CD14-positive monocyte (primary cell): ENCODE data around the gene TSPAN5. TPM values are rescaled to one million over a fixed set of nuclear protein-coding genes. Genes with fewer than 3 reads are reported as not detected.

ENCODE experiments used
- DNase-seq, 3 donors: peaks; one replicate each; pipeline ENCODE4 v3.0.0-alpha.2; 2011 to 2022
- H2AFZ ChIP-seq: 2 replicates; pipeline ENCODE4 v1.6.0; 2012; ENCODE audit warnings: mild to moderate bottlenecking, low read depth, low read length, inconsistent platforms; ENCODE audit not compliant: insufficient read depth, poor library complexity, severe bottlenecking
- H3K27ac ChIP-seq, 2 donors: 1 replicate in 1 of 2; 2 replicates in 1 of 2; pipeline ENCODE4 v1.5.1; 2012 to 2013; ENCODE audit warnings: low read length in 2 of 2, control low read depth in 1 of 2, inconsistent platforms in 1 of 2, low read depth in 1 of 2, mild to moderate bottlenecking in 1 of 2
- H3K27me3 ChIP-seq, 2 donors: one replicate each; pipeline versions ENCODE4 v1.6.0 to v1.6.1; 2011 to 2013; ENCODE audit warnings: low read length in 2 of 2; ENCODE audit not compliant: control insufficient read depth in 2 of 2, insufficient read depth in 2 of 2
- H3K36me3 ChIP-seq, 2 donors: replicated peaks in 1 of 2; 1 replicate in 1 of 2; 2 replicates in 1 of 2; pipeline versions ENCODE4 v1.5.1 to v1.6.1; 2012 to 2013; ENCODE audit warnings: low read length in 2 of 2, control low read depth in 1 of 2, inconsistent platforms in 1 of 2, mild to moderate bottlenecking in 1 of 2; ENCODE audit not compliant: insufficient read depth in 2 of 2, control insufficient read depth in 1 of 2
- H3K4me1 ChIP-seq, 2 donors: 1 replicate in 1 of 2; 2 replicates in 1 of 2; pipeline versions ENCODE4 v1.5.1 to v1.6.1; 2012 to 2013; ENCODE audit warnings: low read length in 2 of 2, control low read depth in 1 of 2, inconsistent platforms in 1 of 2, mild to moderate bottlenecking in 1 of 2, moderate library complexity in 1 of 2; ENCODE audit not compliant: insufficient read depth in 2 of 2, control insufficient read depth in 1 of 2
- H3K4me2 ChIP-seq: replicated peaks from 2 replicates; pipeline ENCODE3; 2012; ENCODE audit warnings: low read length, moderate library complexity, mild to moderate bottlenecking; ENCODE audit not compliant: poor library complexity, severe bottlenecking; ENCODE audit errors: extremely low read depth
- H3K4me3 ChIP-seq, 3 experiments: fragments of 200-600 bp in 1 of 3; sonication (generic) in 1 of 3; replicated peaks in 1 of 3; 1 replicate in 2 of 3; 2 replicates in 1 of 3; pipeline ENCODE4 v1.5.1; 2011 to 2013; ENCODE audit warnings: low read length in 3 of 3, mild to moderate bottlenecking in 3 of 3, control low read depth in 2 of 3, low read depth in 2 of 3, inconsistent platforms in 1 of 3, moderate library complexity in 1 of 3
- H3K79me2 ChIP-seq: 2 replicates; pipeline ENCODE4 v1.6.0; 2012; ENCODE audit warnings: mild to moderate bottlenecking, control low read depth, inconsistent platforms, low read length, moderate library complexity; ENCODE audit not compliant: insufficient read depth
- H3K9ac ChIP-seq: 2 replicates; pipeline ENCODE4 v1.6.0; 2017; ENCODE audit warnings: low read length, mild to moderate bottlenecking; ENCODE audit not compliant: insufficient read depth, poor library complexity, severe bottlenecking
- H3K9me3 ChIP-seq, 2 donors: replicated peaks in 1 of 2; 1 replicate in 1 of 2; 2 replicates in 1 of 2; pipeline versions ENCODE4 v1.5.1 to v1.6.1; 2012 to 2013; ENCODE audit warnings: low read length in 2 of 2, control low read depth in 1 of 2; ENCODE audit not compliant: control insufficient read depth in 1 of 2, insufficient read depth in 1 of 2
- H4K20me1 ChIP-seq: 2 replicates; pipeline ENCODE4 v1.6.0; 2012; ENCODE audit warnings: mild to moderate bottlenecking, low read length, control low read depth, moderate library complexity; ENCODE audit not compliant: insufficient read depth
- H3K27ac Mint-ChIP-seq, 7 donors: one replicate each; pipeline ENCODE4 v1.8.0; 2020; ENCODE audit warnings: mild to moderate bottlenecking in 7 of 7, mixed read lengths in 7 of 7, moderate library complexity in 6 of 7, inconsistent platforms in 2 of 7
- H3K27me3 Mint-ChIP-seq, 3 donors: one replicate each; pipeline ENCODE4 v1.8.0; 2021 to 2022; ENCODE audit warnings: low read depth in 3 of 3, mild to moderate bottlenecking in 3 of 3, mixed read lengths in 3 of 3, moderate library complexity in 3 of 3, inconsistent platforms in 1 of 3
- H3K36me3 Mint-ChIP-seq, 2 donors: one replicate each; pipeline ENCODE4 v1.8.0; 2020; ENCODE audit warnings: mixed read lengths in 2 of 2, inconsistent platforms in 1 of 2, mild to moderate bottlenecking in 1 of 2
- H3K4me1 Mint-ChIP-seq: one replicate; pipeline ENCODE4 v1.8.0; 2020; ENCODE audit warnings: mild to moderate bottlenecking, mixed read lengths
- H3K4me3 Mint-ChIP-seq, 2 donors: one replicate each; pipeline ENCODE4 v1.8.0; 2020; ENCODE audit warnings: mild to moderate bottlenecking in 2 of 2, mixed read lengths in 2 of 2, moderate library complexity in 1 of 2
- H3K9me3 Mint-ChIP-seq, 7 donors: one replicate each; pipeline ENCODE4 v1.8.0; 2020 to 2022; ENCODE audit warnings: mixed read lengths in 7 of 7, mild to moderate bottlenecking in 6 of 7, moderate library complexity in 6 of 7, inconsistent platforms in 2 of 7
- WGBS: methylation state at CpG from one replicate; pipeline ENCODE4 v1.1.5; 2013; ENCODE audit warnings: missing lambda C conversion rate; ENCODE audit not compliant: insufficient coverage; 5-methylcytosine and 5-hydroxymethylcytosine counted together
- intact Hi-C, 2 donors: fragments of 100-400 bp; cut with micrococcal nuclease; formaldehyde crosslinking; loops; one replicate each; pipeline versions ENCODE4 v1.15.0 to v1.15.1; 2023
- polyA plus RNA-seq, 3 donors: library from polyadenylated mRNA; depleted of rRNA in 1 of 3; unstranded in 2 of 3; stranded (reverse) in 1 of 3; fragments of 300-500 nt in 2 of 3; fragments of >200 nt in 1 of 3; fragmentation: Illumina TruSeq in 2 of 3; gene quantifications; 1 replicate in 2 of 3; 2 replicates in 1 of 3; pipeline ENCODE4 v1.2.3, GENCODE V29; 2012 to 2021
- TF ChIP-seq, protein P1 (sequence below): fragments of 200-600 bp; IDR thresholded peaks from one replicate; pipeline ENCODE4 v1.8.0; 2022; ENCODE audit warnings: antibody characterized with exemption, mild to moderate bottlenecking

The TSPAN5 gene
- polyA plus RNA-seq, 3 donors, result 0.09 to 1.1 (median 0.13) TPM

GRCh38 chr4:98528882-98529281 lies 129.5 kb downstream of the TSPAN5 start:
- H3K27ac Mint-ChIP-seq, result no peak overlapping the region
- H3K9me3 Mint-ChIP-seq, result peaks cover 0 to 5% (median 1%) of the 10 kb centered on the region in 7 donors
- TF ChIP-seq, protein P1, sequence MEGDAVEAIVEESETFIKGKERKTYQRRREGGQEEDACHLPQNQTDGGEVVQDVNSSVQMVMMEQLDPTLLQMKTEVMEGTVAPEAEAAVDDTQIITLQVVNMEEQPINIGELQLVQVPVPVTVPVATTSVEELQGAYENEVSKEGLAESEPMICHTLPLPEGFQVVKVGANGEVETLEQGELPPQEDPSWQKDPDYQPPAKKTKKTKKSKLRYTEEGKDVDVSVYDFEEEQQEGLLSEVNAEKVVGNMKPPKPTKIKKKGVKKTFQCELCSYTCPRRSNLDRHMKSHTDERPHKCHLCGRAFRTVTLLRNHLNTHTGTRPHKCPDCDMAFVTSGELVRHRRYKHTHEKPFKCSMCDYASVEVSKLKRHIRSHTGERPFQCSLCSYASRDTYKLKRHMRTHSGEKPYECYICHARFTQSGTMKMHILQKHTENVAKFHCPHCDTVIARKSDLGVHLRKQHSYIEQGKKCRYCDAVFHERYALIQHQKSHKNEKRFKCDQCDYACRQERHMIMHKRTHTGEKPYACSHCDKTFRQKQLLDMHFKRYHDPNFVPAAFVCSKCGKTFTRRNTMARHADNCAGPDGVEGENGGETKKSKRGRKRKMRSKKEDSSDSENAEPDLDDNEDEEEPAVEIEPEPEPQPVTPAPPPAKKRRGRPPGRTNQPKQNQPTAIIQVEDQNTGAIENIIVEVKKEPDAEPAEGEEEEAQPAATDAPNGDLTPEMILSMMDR, result no peak
- H3K79me2 ChIP-seq, result no peaks in the 10 kb centered on the region
- H4K20me1 ChIP-seq, result no peaks in the 10 kb centered on the region
- 95% methylated on average over 2 of the region's 3 CpGs for WGBS
- no peak overlapping the region for H3K4me3 Mint-ChIP-seq
- H3K36me3 ChIP-seq, result no peaks in the 10 kb centered on the region
- H3K4me2 ChIP-seq, result no peak overlapping the region
- H3K27ac ChIP-seq, result no peak overlapping the region
- H3K27me3 Mint-ChIP-seq, result peaks cover 0 to 1% (median 0%) of the 10 kb centered on the region in 3 donors
- H3K4me1 Mint-ChIP-seq, result peaks cover 5% of the 10 kb centered on the region
- intact Hi-C loops, result no loop called here
- DNase-seq, result no peak
- H3K4me3 ChIP-seq, result no peak overlapping the region
- H2AFZ ChIP-seq, result no peak overlapping the region
- no peaks in the 10 kb centered on the region for H3K27me3 ChIP-seq
- no peaks in the 10 kb centered on the region for H3K4me1 ChIP-seq
- H3K9ac ChIP-seq, result no peak overlapping the region
- no peaks in the 10 kb centered on the region for H3K36me3 Mint-ChIP-seq
- no peaks in the 10 kb centered on the region for H3K9me3 ChIP-seq

GRCh38 chr4:98527534-98528269 lies 130.7 kb downstream of the TSPAN5 start:
- Histone ChIP-seq H3K36me3 (no peaks in the 10 kb centered on the region), H3K9me3 (no peaks in the 10 kb centered on the region), H3K27ac (no peak overlapping the region), H3K4me2 (no peak overlapping the region), H2AFZ (no peak overlapping the region), H3K27me3 (no peaks in the 10 kb centered on the region), H4K20me1 (no peaks in the 10 kb centered on the region), H3K79me2 (no peaks in the 10 kb centered on the region), H3K9ac (no peak overlapping the region), H3K4me1 (no peaks in the 10 kb centered on the region), H3K4me3 (no peak overlapping the region)
- intact Hi-C loops, result no loop called here
- WGBS, result 94% methylated on average over 5 of the region's 9 CpGs
- Mint-ChIP-seq H3K9me3 (peaks cover 0 to 4% (median 0%) of the 10 kb centered on the region in 7 donors), H3K36me3 (no peaks in the 10 kb centered on the region), H3K4me1 (peaks cover 5% of the 10 kb centered on the region), H3K27me3 (peaks cover 0 to 1% (median 0%) of the 10 kb centered on the region in 3 donors), H3K4me3 (no peak overlapping the region), H3K27ac (no peak overlapping the region)
- TF ChIP-seq, protein P1, result no peak
- DNase-seq, result no peak
